ENCODE results near the gene ARHGAP31.

- TF ChIP-seq MYNN (tag by site-specific recombination; IDR thresholded peaks at IDR 0.05; ENCODE audit: borderline replicate concordance) (no peak), ZNF629 (tag by site-specific recombination; IDR thresholded peaks at IDR 0.05) (no peak), CTCF (tag by site-specific recombination; IDR thresholded peaks at IDR 0.05) (no peak), ZFP37 (tag by site-specific recombination; IDR thresholded peaks at IDR 0.05) (no peak), ZNF510 (tag by site-specific recombination; IDR thresholded peaks at IDR 0.05; ENCODE audit: insufficient replicate concordance) (no peak), GLI4 (tag by site-specific recombination; IDR thresholded peaks at IDR 0.05) (no peak)
These were observed 109.0 kb downstream of the ARHGAP31 start for GRCh38 chr3:119403201-119403600.
